Measurements from ENCODE around the gene GREB1.
A peak's percentile ranks its signal among the peaks of the same experiment; 100 is the strongest.

GREB1 gene

DNA sequence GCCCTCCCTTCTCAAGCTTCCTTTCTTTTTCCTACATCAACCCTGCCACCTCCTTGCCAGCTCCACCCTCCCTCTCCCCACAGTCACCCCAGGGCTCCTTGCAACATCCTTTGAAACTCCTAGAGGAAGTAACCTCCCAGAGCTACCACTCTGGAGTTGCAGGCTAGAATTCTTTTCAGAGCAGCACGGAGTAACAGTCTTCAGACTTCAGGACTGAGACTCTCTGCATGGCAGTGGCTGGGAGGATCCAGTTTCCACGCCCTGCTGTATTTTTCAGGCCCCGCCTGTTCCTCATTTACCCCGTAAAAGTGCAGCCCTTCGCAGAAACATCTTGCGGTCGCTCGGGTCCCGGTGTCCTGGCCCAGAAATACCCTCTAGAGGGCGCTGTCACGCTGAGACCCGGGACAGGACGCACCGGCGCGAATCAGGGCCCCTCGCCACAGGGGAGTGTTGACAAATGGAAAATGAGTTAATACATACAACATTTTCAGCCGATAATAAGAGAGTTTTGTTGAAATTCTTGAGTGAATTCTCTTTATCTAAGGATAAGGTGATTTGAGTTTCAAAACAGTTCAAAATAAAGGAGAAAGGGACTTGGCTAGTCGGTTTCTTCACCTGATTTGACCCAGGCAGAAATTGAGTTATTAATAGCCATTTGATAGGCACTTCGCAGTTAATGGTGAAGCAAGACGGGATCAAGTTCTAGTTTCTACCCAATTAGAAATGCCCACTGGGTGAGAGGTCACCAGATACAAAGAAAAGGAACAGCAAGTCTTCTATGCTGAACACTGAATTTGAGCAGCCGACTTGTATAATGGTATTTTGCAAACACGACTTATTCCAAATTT lies 154.6 kb downstream of the GREB1 start (continued):
- TF ChIP-seq, protein P1, sequence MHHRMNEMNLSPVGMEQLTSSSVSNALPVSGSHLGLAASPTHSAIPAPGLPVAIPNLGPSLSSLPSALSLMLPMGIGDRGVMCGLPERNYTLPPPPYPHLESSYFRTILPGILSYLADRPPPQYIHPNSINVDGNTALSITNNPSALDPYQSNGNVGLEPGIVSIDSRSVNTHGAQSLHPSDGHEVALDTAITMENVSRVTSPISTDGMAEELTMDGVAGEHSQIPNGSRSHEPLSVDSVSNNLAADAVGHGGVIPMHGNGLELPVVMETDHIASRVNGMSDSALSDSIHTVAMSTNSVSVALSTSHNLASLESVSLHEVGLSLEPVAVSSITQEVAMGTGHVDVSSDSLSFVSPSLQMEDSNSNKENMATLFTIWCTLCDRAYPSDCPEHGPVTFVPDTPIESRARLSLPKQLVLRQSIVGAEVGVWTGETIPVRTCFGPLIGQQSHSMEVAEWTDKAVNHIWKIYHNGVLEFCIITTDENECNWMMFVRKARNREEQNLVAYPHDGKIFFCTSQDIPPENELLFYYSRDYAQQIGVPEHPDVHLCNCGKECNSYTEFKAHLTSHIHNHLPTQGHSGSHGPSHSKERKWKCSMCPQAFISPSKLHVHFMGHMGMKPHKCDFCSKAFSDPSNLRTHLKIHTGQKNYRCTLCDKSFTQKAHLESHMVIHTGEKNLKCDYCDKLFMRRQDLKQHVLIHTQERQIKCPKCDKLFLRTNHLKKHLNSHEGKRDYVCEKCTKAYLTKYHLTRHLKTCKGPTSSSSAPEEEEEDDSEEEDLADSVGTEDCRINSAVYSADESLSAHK (tag by site-specific recombination; IDR thresholded peaks at IDR 0.05): no peak
- TF ChIP-seq ZNF292 (tag by site-specific recombination; IDR thresholded peaks at IDR 0.05; ENCODE audit: borderline replicate concordance, low read depth) (no peak), ZNF2 (tag by site-specific recombination; IDR thresholded peaks at IDR 0.05) (0 out of 2 replicates have a peak, but pooled peaks have one; percentile 46), BCL11B (tag by site-specific recombination; IDR thresholded peaks at IDR 0.05; ENCODE audit: low read depth) (no peak), ZNF10 (tag by site-specific recombination; IDR thresholded peaks at IDR 0.05) (0 out of 2 replicates have a peak, but pooled peaks have one; percentile 40), ZNF549 (tag by site-specific recombination; IDR thresholded peaks at IDR 0.05) (no peak), ZNF335 (tag by site-specific recombination; conservative IDR thresholded peaks at IDR 0.05) (peak; percentile 41; the same call in 1 of the 2 replicates), ZNF768 (tag by site-specific recombination; IDR thresholded peaks at IDR 0.05) (no peak), ZNF544 (tag by site-specific recombination; IDR thresholded peaks at IDR 0.05) (no peak), ZNF146 (tag by site-specific recombination; IDR thresholded peaks at IDR 0.05) (no peak), ZFP3 (tag by site-specific recombination; IDR thresholded peaks at IDR 0.05; ENCODE audit: low read depth) (no peak), EGR2 (tag by site-specific recombination; IDR thresholded peaks at IDR 0.05; ENCODE audit: low read depth) (no peak), PRDM1 (tag by site-specific recombination; IDR thresholded peaks at IDR 0.05) (no peak), ZNF184 (tag by site-specific recombination; IDR thresholded peaks at IDR 0.05) (no peak), ZNF266 (tag by site-specific recombination; IDR thresholded peaks at IDR 0.05; ENCODE audit: low read depth) (no peak), ZBTB17 (tag by site-specific recombination; IDR thresholded peaks at IDR 0.05) (0 out of 2 replicates have a peak, but pooled peaks have one; percentile 33), OSR2 (tag by site-specific recombination; IDR thresholded peaks at IDR 0.05) (no peak), ZNF311 (tag by site-specific recombination; IDR thresholded peaks at IDR 0.05; ENCODE audit: borderline replicate concordance) (no peak), ZNF404 (tag by site-specific recombination; IDR thresholded peaks at IDR 0.05) (no peak)
- TF ChIP-seq, protein P2, sequence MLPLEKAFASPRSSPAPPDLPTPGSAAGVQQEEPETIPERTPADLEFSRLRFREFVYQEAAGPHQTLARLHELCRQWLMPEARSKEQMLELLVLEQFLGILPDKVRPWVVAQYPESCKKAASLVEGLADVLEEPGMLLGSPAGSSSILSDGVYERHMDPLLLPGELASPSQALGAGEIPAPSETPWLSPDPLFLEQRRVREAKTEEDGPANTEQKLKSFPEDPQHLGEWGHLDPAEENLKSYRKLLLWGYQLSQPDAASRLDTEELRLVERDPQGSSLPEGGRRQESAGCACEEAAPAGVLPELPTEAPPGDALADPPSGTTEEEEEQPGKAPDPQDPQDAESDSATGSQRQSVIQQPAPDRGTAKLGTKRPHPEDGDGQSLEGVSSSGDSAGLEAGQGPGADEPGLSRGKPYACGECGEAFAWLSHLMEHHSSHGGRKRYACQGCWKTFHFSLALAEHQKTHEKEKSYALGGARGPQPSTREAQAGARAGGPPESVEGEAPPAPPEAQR (tag by site-specific recombination; IDR thresholded peaks at IDR 0.05): no peak
- TF ChIP-seq, protein P3, sequence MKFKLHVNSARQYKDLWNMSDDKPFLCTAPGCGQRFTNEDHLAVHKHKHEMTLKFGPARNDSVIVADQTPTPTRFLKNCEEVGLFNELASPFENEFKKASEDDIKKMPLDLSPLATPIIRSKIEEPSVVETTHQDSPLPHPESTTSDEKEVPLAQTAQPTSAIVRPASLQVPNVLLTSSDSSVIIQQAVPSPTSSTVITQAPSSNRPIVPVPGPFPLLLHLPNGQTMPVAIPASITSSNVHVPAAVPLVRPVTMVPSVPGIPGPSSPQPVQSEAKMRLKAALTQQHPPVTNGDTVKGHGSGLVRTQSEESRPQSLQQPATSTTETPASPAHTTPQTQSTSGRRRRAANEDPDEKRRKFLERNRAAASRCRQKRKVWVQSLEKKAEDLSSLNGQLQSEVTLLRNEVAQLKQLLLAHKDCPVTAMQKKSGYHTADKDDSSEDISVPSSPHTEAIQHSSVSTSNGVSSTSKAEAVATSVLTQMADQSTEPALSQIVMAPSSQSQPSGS (tag by site-specific recombination; IDR thresholded peaks at IDR 0.05; ENCODE audit: low read depth): no peak
- TF ChIP-seq, protein P4, sequence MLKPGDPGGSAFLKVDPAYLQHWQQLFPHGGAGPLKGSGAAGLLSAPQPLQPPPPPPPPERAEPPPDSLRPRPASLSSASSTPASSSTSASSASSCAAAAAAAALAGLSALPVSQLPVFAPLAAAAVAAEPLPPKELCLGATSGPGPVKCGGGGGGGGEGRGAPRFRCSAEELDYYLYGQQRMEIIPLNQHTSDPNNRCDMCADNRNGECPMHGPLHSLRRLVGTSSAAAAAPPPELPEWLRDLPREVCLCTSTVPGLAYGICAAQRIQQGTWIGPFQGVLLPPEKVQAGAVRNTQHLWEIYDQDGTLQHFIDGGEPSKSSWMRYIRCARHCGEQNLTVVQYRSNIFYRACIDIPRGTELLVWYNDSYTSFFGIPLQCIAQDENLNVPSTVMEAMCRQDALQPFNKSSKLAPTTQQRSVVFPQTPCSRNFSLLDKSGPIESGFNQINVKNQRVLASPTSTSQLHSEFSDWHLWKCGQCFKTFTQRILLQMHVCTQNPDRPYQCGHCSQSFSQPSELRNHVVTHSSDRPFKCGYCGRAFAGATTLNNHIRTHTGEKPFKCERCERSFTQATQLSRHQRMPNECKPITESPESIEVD (tag by site-specific recombination; IDR thresholded peaks at IDR 0.05): no peak
- TF ChIP-seq, protein P5, sequence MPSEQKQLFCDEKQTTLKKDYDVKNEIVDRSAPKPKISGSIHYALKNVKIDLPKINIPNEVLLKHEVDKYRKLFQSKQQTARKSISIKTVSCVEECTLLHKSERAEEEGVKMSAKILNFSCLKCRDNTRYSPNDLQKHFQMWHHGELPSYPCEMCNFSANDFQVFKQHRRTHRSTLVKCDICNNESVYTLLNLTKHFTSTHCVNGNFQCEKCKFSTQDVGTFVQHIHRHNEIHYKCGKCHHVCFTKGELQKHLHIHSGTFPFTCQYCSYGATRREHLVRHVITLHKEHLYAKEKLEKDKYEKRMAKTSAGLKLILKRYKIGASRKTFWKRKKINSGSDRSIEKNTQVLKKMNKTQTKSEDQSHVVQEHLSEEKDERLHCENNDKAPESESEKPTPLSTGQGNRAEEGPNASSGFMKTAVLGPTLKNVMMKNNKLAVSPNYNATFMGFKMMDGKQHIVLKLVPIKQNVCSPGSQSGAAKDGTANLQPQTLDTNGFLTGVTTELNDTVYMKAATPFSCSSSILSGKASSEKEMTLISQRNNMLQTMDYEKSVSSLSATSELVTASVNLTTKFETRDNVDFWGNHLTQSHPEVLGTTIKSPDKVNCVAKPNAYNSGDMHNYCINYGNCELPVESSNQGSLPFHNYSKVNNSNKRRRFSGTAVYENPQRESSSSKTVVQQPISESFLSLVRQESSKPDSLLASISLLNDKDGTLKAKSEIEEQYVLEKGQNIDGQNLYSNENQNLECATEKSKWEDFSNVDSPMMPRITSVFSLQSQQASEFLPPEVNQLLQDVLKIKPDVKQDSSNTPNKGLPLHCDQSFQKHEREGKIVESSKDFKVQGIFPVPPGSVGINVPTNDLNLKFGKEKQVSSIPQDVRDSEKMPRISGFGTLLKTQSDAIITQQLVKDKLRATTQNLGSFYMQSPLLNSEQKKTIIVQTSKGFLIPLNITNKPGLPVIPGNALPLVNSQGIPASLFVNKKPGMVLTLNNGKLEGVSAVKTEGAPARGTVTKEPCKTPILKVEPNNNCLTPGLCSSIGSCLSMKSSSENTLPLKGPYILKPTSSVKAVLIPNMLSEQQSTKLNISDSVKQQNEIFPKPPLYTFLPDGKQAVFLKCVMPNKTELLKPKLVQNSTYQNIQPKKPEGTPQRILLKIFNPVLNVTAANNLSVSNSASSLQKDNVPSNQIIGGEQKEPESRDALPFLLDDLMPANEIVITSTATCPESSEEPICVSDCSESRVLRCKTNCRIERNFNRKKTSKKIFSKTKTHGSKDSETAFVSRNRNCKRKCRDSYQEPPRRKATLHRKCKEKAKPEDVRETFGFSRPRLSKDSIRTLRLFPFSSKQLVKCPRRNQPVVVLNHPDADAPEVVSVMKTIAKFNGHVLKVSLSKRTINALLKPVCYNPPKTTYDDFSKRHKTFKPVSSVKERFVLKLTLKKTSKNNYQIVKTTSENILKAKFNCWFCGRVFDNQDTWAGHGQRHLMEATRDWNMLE (tag by site-specific recombination; conservative IDR thresholded peaks at IDR 0.05; ENCODE audit: low read depth): no peak
- TF ChIP-seq, protein P6, sequence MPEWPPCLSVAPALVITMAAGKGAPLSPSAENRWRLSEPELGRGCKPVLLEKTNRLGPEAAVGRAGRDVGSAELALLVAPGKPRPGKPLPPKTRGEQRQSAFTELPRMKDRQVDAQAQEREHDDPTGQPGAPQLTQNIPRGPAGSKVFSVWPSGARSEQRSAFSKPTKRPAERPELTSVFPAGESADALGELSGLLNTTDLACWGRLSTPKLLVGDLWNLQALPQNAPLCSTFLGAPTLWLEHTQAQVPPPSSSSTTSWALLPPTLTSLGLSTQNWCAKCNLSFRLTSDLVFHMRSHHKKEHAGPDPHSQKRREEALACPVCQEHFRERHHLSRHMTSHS (tag by site-specific recombination; IDR thresholded peaks at IDR 0.05): no peak
